Ishikawa (cell line): ENCODE data around the gene CCDC194.

Experiments used
- EGR1 ChIP-seq: IDR thresholded peaks from 2 replicates; pipeline ENCODE4 v1.6.1; 2012
- TF ChIP-seq, protein P1 (sequence below): IDR thresholded peaks from 2 replicates; pipeline ENCODE4 v1.6.1; 2012; ENCODE audit warnings: low read depth, mild to moderate bottlenecking
- TF ChIP-seq, protein P2 (sequence below): IDR thresholded peaks from 2 replicates; pipeline ENCODE4 v1.6.1; 2012

- TF ChIP-seq, protein P1, sequence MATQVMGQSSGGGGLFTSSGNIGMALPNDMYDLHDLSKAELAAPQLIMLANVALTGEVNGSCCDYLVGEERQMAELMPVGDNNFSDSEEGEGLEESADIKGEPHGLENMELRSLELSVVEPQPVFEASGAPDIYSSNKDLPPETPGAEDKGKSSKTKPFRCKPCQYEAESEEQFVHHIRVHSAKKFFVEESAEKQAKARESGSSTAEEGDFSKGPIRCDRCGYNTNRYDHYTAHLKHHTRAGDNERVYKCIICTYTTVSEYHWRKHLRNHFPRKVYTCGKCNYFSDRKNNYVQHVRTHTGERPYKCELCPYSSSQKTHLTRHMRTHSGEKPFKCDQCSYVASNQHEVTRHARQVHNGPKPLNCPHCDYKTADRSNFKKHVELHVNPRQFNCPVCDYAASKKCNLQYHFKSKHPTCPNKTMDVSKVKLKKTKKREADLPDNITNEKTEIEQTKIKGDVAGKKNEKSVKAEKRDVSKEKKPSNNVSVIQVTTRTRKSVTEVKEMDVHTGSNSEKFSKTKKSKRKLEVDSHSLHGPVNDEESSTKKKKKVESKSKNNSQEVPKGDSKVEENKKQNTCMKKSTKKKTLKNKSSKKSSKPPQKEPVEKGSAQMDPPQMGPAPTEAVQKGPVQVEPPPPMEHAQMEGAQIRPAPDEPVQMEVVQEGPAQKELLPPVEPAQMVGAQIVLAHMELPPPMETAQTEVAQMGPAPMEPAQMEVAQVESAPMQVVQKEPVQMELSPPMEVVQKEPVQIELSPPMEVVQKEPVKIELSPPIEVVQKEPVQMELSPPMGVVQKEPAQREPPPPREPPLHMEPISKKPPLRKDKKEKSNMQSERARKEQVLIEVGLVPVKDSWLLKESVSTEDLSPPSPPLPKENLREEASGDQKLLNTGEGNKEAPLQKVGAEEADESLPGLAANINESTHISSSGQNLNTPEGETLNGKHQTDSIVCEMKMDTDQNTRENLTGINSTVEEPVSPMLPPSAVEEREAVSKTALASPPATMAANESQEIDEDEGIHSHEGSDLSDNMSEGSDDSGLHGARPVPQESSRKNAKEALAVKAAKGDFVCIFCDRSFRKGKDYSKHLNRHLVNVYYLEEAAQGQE, result no peak
- TF ChIP-seq, protein P2, sequence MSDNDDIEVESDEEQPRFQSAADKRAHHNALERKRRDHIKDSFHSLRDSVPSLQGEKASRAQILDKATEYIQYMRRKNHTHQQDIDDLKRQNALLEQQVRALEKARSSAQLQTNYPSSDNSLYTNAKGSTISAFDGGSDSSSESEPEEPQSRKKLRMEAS, result peak; percentile 61
- TF ChIP-seq EGR1, result no peak
Measured at GRCh38 chr19:17390665-17391370, 3.2 kb downstream of the CCDC194 start.
